Subcutaneous abdominal adipose tissue (tissue), 5 donors: ENCODE results near the gene IGFALS.

Source experiments
- H3K27ac ChIP-seq: one replicate; pipeline ENCODE4 v1.7.0; 2013; ENCODE audit warnings: low read depth, mild to moderate bottlenecking, inconsistent platforms, low read length, moderate library complexity
- H3K27me3 ChIP-seq, 5 donors: one replicate each; pipeline ENCODE4 v1.7.0; 2013; ENCODE audit warnings: low read length in 5 of 5, inconsistent platforms in 1 of 5; ENCODE audit not compliant: control insufficient read depth in 5 of 5, insufficient read depth in 4 of 5
- H3K36me3 ChIP-seq, 5 donors: one replicate each; pipeline ENCODE4 v1.7.0; 2013; ENCODE audit warnings: low read length in 5 of 5; ENCODE audit not compliant: control insufficient read depth in 5 of 5, insufficient read depth in 5 of 5
- H3K4me1 ChIP-seq, 5 donors: one replicate each; pipeline ENCODE4 v1.7.0; 2013; ENCODE audit warnings: low read length in 5 of 5, mild to moderate bottlenecking in 3 of 5, moderate library complexity in 1 of 5; ENCODE audit not compliant: control insufficient read depth in 5 of 5, insufficient read depth in 5 of 5
- H3K4me3 ChIP-seq, 5 donors: one replicate each; pipeline ENCODE4 v1.7.0; 2013; ENCODE audit warnings: low read length in 5 of 5, low read depth in 1 of 5
- H3K9ac ChIP-seq, 5 donors: one replicate each; pipeline ENCODE4 v1.7.0; 2013; ENCODE audit warnings: low read length in 5 of 5, mild to moderate bottlenecking in 4 of 5, moderate library complexity in 3 of 5
- H3K9me3 ChIP-seq, 5 donors: one replicate each; pipeline ENCODE4 v1.7.0; 2013; ENCODE audit warnings: low read length in 5 of 5; ENCODE audit not compliant: control insufficient read depth in 5 of 5
- donor health status: healthy.
- donor health status: healthy.
- donor health status: healthy.
- donor health status: healthy.
- donor health status: healthy.

IGFALS gene

GRCh38 chr16:1771864-1772361 lies 21.6 kb downstream of the IGFALS start:
- peaks cover 0 to 45% (median 38%) of the 10 kb centered on the region in 5 donors for H3K36me3 ChIP-seq
- H3K4me3 ChIP-seq, result peak overlapping the region; percentile 73 to 96 (median 90)
- H3K4me1 ChIP-seq, result peaks cover 7 to 45% (median 40%) of the 10 kb centered on the region in 5 donors
- no peaks in the 10 kb centered on the region for H3K9me3 ChIP-seq
- peak overlapping the region; percentile 26 to 91 (median 88) for H3K9ac ChIP-seq
- peak overlapping the region; percentile 62 for H3K27ac ChIP-seq
- no peaks in the 10 kb centered on the region for H3K27me3 ChIP-seq

- Histone ChIP-seq H3K9ac (peak within 1 kb of the TSS; percentile 26 to 91 (median 88)), H3K4me1 (peaks cover 7 to 45% (median 40%) of the 10 kb centered on the region in 5 donors), H3K4me3 (peak within 1 kb of the TSS; percentile 73 to 96 (median 90)), H3K9me3 (no peaks in the 10 kb centered on the region), H3K27ac (peak within 1 kb of the TSS; percentile 62), H3K27me3 (no peaks in the 10 kb centered on the region), H3K36me3 (peaks cover 0 to 45% (median 38%) of the 10 kb centered on the region in 5 donors)
Measured at GRCh38 chr16:1771188-1771863, 22.2 kb downstream of the IGFALS start, which contains the start of gene NME3. Gene NME3, minus strand, starts transcription at chr16:1771543. Its CDS starts 9 bp downstream, at chr16:1771534.

DNA sequence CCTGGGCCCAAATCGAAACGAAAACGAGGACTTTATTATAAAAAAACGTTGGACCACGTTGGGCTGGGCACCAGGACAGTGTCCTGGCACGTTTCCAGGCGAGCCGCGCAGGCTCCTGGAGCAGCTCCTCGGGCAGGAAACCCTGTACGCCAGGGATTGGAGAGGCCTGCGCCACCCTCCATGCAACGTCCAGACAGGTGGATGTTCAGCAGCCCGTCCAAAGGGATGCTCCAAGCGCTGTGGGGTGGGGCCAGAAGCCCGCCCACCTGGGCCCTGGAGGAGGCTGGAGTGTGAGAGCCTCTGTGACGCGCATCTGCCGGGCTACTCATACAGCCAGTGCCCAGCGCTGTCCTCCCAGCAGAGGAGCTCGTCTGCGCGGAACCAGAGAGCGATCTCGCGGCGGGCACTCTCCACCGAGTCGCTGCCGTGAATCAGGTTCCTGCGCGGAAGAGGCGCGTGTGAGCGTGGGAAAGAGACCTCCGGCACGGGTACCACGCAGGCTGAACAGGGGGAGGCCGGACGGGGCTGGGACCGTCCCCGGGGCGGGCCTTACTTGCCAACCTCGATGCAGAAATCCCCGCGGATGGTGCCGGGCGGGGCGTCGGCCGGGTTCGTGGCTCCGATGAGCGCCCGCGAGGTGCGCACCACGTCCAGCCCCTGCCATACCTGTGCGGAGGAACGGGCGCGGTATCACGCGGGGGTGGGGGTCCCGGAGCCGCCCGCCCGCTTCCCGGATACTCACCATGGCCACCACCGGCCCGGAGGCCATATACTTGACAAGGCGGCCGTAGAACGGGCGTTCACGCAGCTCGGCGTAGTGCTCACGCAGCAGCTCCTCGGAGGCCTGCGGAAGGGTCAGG lies 22.9 kb downstream of the IGFALS start:
- H3K36me3 ChIP-seq, result peaks cover 0 to 45% (median 38%) of the 10 kb centered on the region in 5 donors

GRCh38 chr16:1769402-1770300 lies 23.9 kb downstream of the IGFALS start:
- Histone ChIP-seq H3K27me3 (no peaks in the 10 kb centered on the region), H3K36me3 (peaks cover 0 to 47% (median 42%) of the 10 kb centered on the region in 5 donors), H3K4me1 (peaks cover 7 to 40% (median 36%) of the 10 kb centered on the region in 5 donors), H3K27ac (peak overlapping the region; percentile 62), H3K9me3 (no peaks in the 10 kb centered on the region), H3K4me3 (peak overlapping the region in 3 of 5 donors; percentile 89 to 96 (median 91)), H3K9ac (no peak overlapping the region)

More for the DNA sequence above, 22.9 kb downstream of the IGFALS start:
- H3K9me3 ChIP-seq, result no peaks in the 10 kb centered on the region
- no peaks in the 10 kb centered on the region for H3K27me3 ChIP-seq
- peaks cover 7 to 45% (median 40%) of the 10 kb centered on the region in 5 donors for H3K4me1 ChIP-seq
- H3K4me3 ChIP-seq, result peak overlapping the region in 4 of 5 donors; percentile 73 to 96 (median 90)
- peak overlapping the region in 3 of 5 donors; percentile 45 to 75 (median 66) for H3K9ac ChIP-seq
- H3K27ac ChIP-seq, result peak overlapping the region; percentile 62

DNA sequence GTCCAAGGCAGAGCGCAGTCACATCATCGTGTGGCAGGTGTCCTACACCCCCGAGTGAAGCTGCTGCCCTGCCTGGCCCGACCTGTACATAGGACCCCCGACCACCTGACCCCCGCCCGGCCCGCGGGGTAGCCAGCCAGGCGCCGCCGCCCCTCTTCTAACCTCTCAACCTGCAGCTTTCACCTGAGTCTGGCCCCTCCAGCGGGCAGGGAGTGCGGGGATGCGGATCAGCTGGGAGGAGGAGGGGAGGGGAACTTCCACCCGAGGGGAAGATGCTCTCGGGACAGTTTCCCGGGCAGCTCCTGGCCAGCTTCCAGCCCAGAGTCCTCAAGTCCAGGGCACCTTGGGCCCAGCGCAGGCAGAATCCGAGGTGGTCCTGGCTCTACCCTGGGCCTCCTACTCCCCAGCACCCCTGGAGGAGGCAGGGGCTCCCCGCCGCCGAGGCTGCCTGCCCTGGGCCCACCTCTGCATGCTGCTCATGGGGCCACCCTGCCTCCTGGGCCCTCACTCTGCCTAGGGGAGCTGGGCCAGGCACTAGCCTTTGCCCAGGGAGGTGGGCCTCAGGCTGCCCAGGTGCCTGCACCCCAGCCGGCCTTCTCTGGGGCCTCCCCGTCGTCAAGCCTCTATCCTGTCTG lies 24.6 kb downstream of the IGFALS start:
- Histone ChIP-seq H3K27me3 (no peaks in the 10 kb centered on the region), H3K36me3 (peaks cover 0 to 54% (median 49%) of the 10 kb centered on the region in 5 donors), H3K9me3 (no peaks in the 10 kb centered on the region), H3K9ac (no peak overlapping the region), H3K27ac (no peak overlapping the region), H3K4me3 (no peak overlapping the region), H3K4me1 (peaks cover 5 to 33% (median 28%) of the 10 kb centered on the region in 5 donors)

DNA sequence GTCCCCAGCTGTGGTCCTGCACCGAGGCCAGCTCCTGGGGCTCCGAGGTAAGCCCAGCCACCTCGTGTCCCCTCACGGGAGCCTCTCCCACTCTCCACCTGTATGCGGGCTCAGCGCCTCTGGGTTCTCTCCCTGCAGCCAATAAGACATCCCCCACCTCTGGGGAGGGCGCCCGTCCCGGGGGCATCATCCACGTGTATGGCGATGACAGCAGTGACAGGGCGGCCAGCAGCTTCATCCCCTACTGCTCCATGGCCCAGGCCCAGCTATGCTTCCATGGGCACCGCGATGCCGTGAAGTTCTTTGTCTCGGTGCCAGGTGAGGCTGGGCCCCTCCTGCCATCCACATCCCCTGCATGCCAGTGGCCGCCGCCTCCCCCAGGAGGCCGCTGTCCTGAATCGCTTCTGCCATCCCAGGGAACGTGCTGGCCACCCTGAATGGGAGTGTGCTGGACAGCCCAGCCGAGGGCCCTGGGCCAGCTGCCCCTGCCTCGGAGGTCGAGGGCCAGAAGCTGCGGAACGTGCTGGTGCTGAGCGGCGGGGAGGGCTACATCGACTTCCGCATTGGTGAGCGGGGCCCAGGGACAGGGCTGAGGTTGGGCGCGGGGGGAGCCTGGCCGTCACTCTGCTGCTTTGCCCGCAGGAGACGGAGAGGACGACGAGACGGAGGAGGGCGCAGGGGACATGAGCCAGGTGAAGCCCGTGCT lies 25.3 kb downstream of the IGFALS start:
- no peak overlapping the region for H3K27ac ChIP-seq
- peaks cover 0 to 58% (median 53%) of the 10 kb centered on the region in 5 donors for H3K36me3 ChIP-seq
- no peak overlapping the region for H3K9ac ChIP-seq
- no peak overlapping the region for H3K4me3 ChIP-seq
- H3K9me3 ChIP-seq, result no peaks in the 10 kb centered on the region
- no peaks in the 10 kb centered on the region for H3K27me3 ChIP-seq
- peaks cover 3 to 26% (median 23%) of the 10 kb centered on the region in 5 donors for H3K4me1 ChIP-seq

DNA sequence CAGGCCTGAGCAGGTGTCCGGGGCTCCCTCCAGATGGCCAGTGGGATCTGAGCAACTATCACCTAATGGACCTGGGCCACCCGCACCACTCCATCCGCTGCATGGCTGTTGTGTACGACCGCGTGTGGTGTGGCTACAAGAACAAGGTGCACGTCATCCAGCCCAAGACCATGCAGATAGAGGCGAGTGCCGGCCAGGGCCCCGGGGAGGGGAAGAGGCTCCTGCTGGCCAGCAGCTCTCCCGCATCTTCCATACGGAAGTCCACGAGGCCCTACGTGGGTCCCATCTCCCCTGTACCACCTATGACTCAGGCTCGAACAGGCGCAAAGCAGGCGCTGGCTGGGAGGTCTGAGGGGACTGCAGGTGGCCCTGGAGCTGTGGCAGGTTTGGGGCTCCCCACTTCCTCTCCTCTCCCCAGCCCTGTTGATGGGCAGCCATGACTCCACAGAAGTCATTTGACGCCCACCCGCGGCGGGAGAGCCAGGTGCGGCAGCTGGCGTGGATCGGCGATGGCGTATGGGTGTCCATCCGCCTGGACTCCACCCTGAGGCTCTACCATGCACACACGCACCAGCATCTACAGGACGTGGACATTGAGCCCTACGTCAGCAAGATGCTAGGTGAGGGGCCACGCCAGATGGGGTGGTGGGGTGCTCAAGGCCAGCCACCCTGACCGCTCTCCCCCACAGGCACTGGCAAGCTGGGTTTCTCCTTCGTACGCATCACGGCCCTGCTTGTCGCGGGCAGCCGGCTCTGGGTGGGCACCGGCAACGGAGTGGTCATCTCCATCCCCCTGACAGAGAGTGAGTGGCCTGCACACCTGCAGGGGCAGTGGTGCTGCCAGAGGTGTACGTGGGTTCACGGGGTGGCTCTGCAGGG lies 26.1 kb downstream of the IGFALS start:
- peaks cover 0 to 67% (median 62%) of the 10 kb centered on the region in 5 donors for H3K36me3 ChIP-seq

GRCh38 chr16:1766701-1767100 lies 26.8 kb downstream of the IGFALS start:
- H3K4me1 ChIP-seq, result peaks cover 0 to 15% (median 14%) of the 10 kb centered on the region in 5 donors
- no peaks in the 10 kb centered on the region for H3K27me3 ChIP-seq
- H3K4me3 ChIP-seq, result no peak overlapping the region
- no peak overlapping the region for H3K27ac ChIP-seq
- H3K9me3 ChIP-seq, result no peaks in the 10 kb centered on the region
- no peak overlapping the region for H3K9ac ChIP-seq
- H3K36me3 ChIP-seq, result peaks cover 0 to 74% (median 68%) of the 10 kb centered on the region in 5 donors

More for the DNA sequence above, 26.1 kb downstream of the IGFALS start:
- Histone ChIP-seq H3K4me3 (no peak overlapping the region), H3K4me1 (peaks cover 3 to 21% (median 21%) of the 10 kb centered on the region in 5 donors), H3K9me3 (no peaks in the 10 kb centered on the region), H3K27me3 (no peaks in the 10 kb centered on the region), H3K27ac (no peak overlapping the region), H3K9ac (no peak overlapping the region)
